ENCODE data around the gene KIF26A. TPM values are rescaled to one million over a fixed set of nuclear protein-coding genes. Genes with fewer than 3 reads are reported as not detected.

Gene KIF26A
- total RNA-seq, 1 experiment from 2014 or later: 3.1 TPM

DNA sequence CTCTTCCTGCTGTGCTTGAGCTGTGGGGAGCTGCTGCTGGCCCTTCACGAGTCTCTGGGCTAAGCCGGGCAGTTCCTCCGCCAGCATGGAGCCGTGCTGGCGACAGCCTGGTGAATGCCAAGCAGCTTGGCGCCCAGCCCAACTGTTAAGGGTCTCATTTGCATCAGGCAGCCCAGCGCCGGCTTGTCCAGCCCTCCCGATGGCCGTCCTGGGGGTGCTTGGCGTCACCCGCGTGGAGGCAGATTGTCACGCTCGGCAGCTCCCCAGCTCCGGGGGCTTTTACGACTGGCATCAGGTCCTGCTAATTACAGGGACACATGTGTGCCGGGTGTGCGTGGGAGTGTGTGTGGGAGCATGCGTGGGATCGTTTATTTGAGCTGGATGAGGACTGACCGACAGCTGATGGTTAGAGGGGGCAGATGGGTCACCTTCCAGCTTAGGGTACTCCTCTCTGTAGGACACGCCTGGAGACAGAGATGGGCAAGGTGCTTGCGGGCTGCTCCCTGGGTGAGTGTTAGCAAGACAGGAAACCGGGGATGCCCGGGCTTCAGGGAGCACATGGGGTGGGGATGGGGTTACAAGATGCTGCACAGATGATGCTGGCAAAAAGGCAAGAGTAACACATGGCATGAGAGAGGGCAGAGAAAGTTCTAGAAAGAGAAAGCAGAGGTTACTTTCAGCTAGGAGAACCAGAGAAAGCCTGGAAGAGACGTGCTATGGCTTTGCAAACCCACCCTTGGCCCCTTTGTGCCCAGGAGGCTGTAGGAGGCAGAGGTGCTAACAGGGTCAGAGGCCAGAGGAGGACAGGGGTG, 64.1 kb downstream of the KIF26A start:
- TF ChIP-seq EZH2 (IDR thresholded peaks at IDR 0.05; ENCODE audit: low read length, unreplicated experiment) (no peak), EZH2phosphoT487 (IDR thresholded peaks at IDR 0.05; ENCODE audit: borderline replicate concordance, low read length) (no peak)
- TF ChIP-seq, protein P1, sequence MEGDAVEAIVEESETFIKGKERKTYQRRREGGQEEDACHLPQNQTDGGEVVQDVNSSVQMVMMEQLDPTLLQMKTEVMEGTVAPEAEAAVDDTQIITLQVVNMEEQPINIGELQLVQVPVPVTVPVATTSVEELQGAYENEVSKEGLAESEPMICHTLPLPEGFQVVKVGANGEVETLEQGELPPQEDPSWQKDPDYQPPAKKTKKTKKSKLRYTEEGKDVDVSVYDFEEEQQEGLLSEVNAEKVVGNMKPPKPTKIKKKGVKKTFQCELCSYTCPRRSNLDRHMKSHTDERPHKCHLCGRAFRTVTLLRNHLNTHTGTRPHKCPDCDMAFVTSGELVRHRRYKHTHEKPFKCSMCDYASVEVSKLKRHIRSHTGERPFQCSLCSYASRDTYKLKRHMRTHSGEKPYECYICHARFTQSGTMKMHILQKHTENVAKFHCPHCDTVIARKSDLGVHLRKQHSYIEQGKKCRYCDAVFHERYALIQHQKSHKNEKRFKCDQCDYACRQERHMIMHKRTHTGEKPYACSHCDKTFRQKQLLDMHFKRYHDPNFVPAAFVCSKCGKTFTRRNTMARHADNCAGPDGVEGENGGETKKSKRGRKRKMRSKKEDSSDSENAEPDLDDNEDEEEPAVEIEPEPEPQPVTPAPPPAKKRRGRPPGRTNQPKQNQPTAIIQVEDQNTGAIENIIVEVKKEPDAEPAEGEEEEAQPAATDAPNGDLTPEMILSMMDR (conservative IDR thresholded peaks at IDR 0.05; ENCODE audit: low read depth, low read length): no peak
- intact Hi-C loops (cut with micrococcal nuclease): no loop called here
- H3K4me3 ChIP-seq (ENCODE audit: low read length): no peak overlapping the region
- H3K79me2 ChIP-seq (ENCODE audit: low read length): no peaks in the 10 kb centered on the region
- DNase-seq: no peak
- no peaks in the 10 kb centered on the region for H3K4me1 ChIP-seq (ENCODE audit: insufficient read depth, low read length)
- peaks cover 37% of the 10 kb centered on the region for H3K27me3 ChIP-seq (ENCODE audit: low read length)
- H3K36me3 ChIP-seq (ENCODE audit: low read depth, low read length): no peaks in the 10 kb centered on the region
- H4K20me1 ChIP-seq (ENCODE audit: low read length): no peaks in the 10 kb centered on the region
- no peak overlapping the region for H3K4me2 ChIP-seq (ENCODE audit: low read length)
- no peak overlapping the region for H2AFZ ChIP-seq (ENCODE audit: low read length)
- no peaks in the 10 kb centered on the region for H3F3A ChIP-seq (ENCODE audit: low read length, unreplicated experiment)
- no peaks in the 10 kb centered on the region for H3K9me2 ChIP-seq (replicated peaks; ENCODE audit: low read length)
- CTCF ChIA-PET: no interaction called here
- POLR2A ChIA-PET (ENCODE audit: unreplicated experiment): no interaction called here
- no TSS peak for BruUV-seq (replicated peaks)
- no peak overlapping the region for H3K9ac ChIP-seq (ENCODE audit: low read length)
- H3K27ac ChIP-seq (ENCODE audit: low read length): no peak overlapping the region
- no peak for ATAC-seq
- H3K9me3 ChIP-seq (ENCODE audit: low read length): no peaks in the 10 kb centered on the region

DNA sequence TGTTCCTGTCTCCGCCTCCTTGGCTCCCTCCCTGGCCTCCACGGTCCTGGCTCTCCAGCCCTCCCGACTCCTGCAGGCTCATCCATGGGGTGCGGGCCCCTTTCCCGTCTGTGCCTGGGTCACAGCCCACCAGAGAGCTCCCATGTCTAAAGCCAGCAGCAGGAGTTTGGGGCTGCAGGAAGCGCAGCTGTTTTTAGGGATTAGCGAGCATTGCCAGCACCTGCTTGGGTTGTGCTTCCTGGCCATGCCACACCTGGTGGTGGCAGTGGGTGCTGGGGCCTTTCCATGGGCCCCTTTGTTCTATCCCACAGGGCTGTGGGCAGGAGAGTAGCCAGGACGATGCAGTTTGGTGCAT, 64.7 kb downstream of the KIF26A start:
- no peak overlapping the region for H2AFZ ChIP-seq (ENCODE audit: low read length)
- no peaks in the 10 kb centered on the region for H3K4me1 ChIP-seq (ENCODE audit: insufficient read depth, low read length)
- peaks cover 31% of the 10 kb centered on the region for H3K27me3 ChIP-seq (ENCODE audit: low read length)
- no peak overlapping the region for H3K27ac ChIP-seq (ENCODE audit: low read length)
- no peak overlapping the region for H3K4me3 ChIP-seq (ENCODE audit: low read length)
- no peaks in the 10 kb centered on the region for H3F3A ChIP-seq (ENCODE audit: low read length, unreplicated experiment)
- no peak overlapping the region for H3K9ac ChIP-seq (ENCODE audit: low read length)
- H4K20me1 ChIP-seq (ENCODE audit: low read length): no peaks in the 10 kb centered on the region
- ATAC-seq: no peak
- no peaks in the 10 kb centered on the region for H3K36me3 ChIP-seq (ENCODE audit: low read depth, low read length)
- CTCF ChIA-PET: no interaction called here
- H3K9me3 ChIP-seq (ENCODE audit: low read length): no peaks in the 10 kb centered on the region
- no peak for DNase-seq
- no peak overlapping the region for H3K4me2 ChIP-seq (ENCODE audit: low read length)
- H3K79me2 ChIP-seq (ENCODE audit: low read length): no peaks in the 10 kb centered on the region
- no TSS peak for BruUV-seq (replicated peaks)
- H3K9me2 ChIP-seq (replicated peaks; ENCODE audit: low read length): no peaks in the 10 kb centered on the region
- TF ChIP-seq EZH2phosphoT487 (IDR thresholded peaks at IDR 0.05; ENCODE audit: borderline replicate concordance, low read length) (no peak), EZH2 (IDR thresholded peaks at IDR 0.05; ENCODE audit: low read length, unreplicated experiment) (no peak)
- TF ChIP-seq, protein P1 (conservative IDR thresholded peaks at IDR 0.05; ENCODE audit: low read depth, low read length): no peak
- POLR2A ChIA-PET (ENCODE audit: unreplicated experiment): no interaction called here
- intact Hi-C loops (cut with micrococcal nuclease): no loop called here

DNA sequence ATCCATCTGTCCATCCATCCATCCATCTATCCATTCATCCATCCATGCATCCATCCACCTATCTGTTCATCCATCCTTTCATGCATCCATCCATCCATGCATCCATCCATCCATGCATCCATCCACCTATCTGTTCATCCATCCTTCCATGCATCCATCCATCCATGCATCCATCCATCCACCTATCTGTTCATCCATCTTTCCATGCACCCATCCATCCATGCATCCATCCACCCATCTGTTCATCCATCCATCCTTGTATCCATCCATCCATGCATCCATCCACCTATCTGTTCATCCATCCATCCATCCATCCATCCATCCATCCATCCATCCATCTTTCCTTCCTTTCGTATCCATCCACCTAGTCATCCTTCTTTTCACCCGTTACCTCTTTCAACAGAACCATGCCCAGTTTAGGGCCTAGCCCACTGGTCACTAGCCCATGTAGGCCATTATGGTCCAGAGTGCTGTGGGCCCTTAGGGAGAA, 66.3 kb downstream of the KIF26A start:
- H3K4me3 ChIP-seq (ENCODE audit: low read length): no peak overlapping the region
- H3K4me2 ChIP-seq (ENCODE audit: low read length): no peak overlapping the region
- ATAC-seq: no peak
- intact Hi-C loops (cut with micrococcal nuclease): no loop called here
- H3F3A ChIP-seq (ENCODE audit: low read length, unreplicated experiment): no peaks in the 10 kb centered on the region
- H3K27me3 ChIP-seq (ENCODE audit: low read length): peaks cover 16% of the 10 kb centered on the region
- no peaks in the 10 kb centered on the region for H4K20me1 ChIP-seq (ENCODE audit: low read length)
- no TSS peak for BruUV-seq (replicated peaks)
- no peak overlapping the region for H3K9ac ChIP-seq (ENCODE audit: low read length)
- H2AFZ ChIP-seq (ENCODE audit: low read length): no peak overlapping the region
- ChIA-PET POLR2A (ENCODE audit: unreplicated experiment) (no interaction called here), CTCF (no interaction called here)
- no peak for DNase-seq
- no peaks in the 10 kb centered on the region for H3K36me3 ChIP-seq (ENCODE audit: low read depth, low read length)
- no peaks in the 10 kb centered on the region for H3K79me2 ChIP-seq (ENCODE audit: low read length)
- no peak overlapping the region for H3K27ac ChIP-seq (ENCODE audit: low read length)
- no peaks in the 10 kb centered on the region for H3K4me1 ChIP-seq (ENCODE audit: insufficient read depth, low read length)
- H3K9me2 ChIP-seq (replicated peaks; ENCODE audit: low read length): no peaks in the 10 kb centered on the region
- no peaks in the 10 kb centered on the region for H3K9me3 ChIP-seq (ENCODE audit: low read length)
- TF ChIP-seq, protein P1 (conservative IDR thresholded peaks at IDR 0.05; ENCODE audit: low read depth, low read length): no peak
- no peak for TF ChIP-seq EZH2phosphoT487 (IDR thresholded peaks at IDR 0.05; ENCODE audit: borderline replicate concordance, low read length)
- no peak for TF ChIP-seq EZH2 (IDR thresholded peaks at IDR 0.05; ENCODE audit: low read length, unreplicated experiment)
